Astrocyte of the spinal cord (primary cell): ENCODE measurements around the gene CACNA1C.

ENCODE experiments used
- DNase-seq: peaks from one replicate; pipeline ENCODE4 v3.0.0; 2011; ENCODE audit warnings: low read depth, low spot score
- H3K4me3 ChIP-seq: 2 replicates; pipeline ENCODE4 v1.5.1; 2011; ENCODE audit warnings: low read depth, mild to moderate bottlenecking, low read length, moderate library complexity
- in situ Hi-C: cut with HindIII; loops from 2 replicates; pipeline ENCODE4 v1.10.0; 2017; ENCODE audit warnings: low sequenced_read_pairs
- TF ChIP-seq, protein P1 (sequence below): IDR thresholded peaks from 2 replicates; pipeline ENCODE4 v1.5.1; 2012; ENCODE audit warnings: low read depth, mild to moderate bottlenecking, low read length, inconsistent platforms

CACNA1C gene

DNA sequence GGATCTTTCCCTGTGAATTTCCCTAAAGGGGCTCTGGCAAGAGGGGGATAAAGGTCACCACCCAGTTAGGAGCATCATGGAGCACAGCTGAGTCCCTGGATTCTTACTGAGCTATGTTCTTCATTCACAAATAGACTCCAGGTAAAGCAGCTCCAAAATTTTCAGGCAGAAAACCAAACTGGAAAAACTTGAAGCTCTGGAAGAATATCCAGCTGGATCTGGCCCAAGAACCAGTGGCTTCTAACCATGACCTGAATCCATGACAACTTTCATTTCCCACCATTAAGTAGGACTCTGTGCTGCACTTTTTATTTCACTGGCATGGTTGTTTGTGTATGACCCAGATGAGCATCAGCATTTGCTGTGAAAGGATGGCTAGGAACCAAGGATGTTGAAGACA lies 561.6 kb downstream of the CACNA1C start:
- H3K4me3 ChIP-seq: no peak overlapping the region
- TF ChIP-seq, protein P1, sequence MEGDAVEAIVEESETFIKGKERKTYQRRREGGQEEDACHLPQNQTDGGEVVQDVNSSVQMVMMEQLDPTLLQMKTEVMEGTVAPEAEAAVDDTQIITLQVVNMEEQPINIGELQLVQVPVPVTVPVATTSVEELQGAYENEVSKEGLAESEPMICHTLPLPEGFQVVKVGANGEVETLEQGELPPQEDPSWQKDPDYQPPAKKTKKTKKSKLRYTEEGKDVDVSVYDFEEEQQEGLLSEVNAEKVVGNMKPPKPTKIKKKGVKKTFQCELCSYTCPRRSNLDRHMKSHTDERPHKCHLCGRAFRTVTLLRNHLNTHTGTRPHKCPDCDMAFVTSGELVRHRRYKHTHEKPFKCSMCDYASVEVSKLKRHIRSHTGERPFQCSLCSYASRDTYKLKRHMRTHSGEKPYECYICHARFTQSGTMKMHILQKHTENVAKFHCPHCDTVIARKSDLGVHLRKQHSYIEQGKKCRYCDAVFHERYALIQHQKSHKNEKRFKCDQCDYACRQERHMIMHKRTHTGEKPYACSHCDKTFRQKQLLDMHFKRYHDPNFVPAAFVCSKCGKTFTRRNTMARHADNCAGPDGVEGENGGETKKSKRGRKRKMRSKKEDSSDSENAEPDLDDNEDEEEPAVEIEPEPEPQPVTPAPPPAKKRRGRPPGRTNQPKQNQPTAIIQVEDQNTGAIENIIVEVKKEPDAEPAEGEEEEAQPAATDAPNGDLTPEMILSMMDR: no peak
- peak; percentile 9 for DNase-seq
- in situ Hi-C loops: no loop called here

DNA sequence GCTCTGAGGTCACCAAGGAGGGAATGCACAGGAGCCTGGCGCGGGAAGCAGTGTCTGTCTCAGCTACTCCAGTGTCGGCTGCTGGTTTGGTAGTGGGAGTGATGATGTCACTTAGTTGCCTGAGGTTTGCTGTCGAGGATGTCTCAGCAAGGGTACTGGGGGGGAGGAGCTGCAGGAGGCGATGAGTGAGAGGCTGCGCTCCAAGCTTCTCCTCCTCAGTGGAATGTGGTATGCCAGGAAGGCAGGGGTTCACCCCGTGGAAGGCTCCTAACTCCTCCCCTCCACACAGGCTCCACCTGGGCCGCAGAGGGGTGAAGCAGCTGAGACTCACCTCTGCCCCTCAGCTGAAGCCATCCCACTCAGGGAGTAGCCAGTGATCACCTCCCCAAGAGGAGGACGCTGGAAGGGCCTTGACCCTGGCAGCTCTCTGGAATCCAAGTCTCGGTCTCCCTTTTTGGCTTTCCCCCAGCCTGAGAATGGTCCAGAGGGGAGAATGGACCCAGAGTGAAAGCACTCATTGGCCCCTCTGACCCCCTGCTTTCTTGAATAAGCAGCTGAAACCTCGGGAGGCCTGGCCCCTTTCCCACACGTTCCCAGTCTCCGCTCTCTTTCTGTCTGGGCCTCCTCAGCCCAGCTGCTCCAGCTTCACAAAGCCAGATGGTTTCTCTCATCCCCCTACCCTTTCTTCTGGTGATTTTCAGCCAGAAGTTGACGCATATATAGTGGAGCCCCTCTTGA lies 563.0 kb downstream of the CACNA1C start:
- in situ Hi-C loops: no loop called here
- DNase-seq: peak; percentile 81
- no peak overlapping the region for H3K4me3 ChIP-seq
- TF ChIP-seq, protein P1: no peak

DNA sequence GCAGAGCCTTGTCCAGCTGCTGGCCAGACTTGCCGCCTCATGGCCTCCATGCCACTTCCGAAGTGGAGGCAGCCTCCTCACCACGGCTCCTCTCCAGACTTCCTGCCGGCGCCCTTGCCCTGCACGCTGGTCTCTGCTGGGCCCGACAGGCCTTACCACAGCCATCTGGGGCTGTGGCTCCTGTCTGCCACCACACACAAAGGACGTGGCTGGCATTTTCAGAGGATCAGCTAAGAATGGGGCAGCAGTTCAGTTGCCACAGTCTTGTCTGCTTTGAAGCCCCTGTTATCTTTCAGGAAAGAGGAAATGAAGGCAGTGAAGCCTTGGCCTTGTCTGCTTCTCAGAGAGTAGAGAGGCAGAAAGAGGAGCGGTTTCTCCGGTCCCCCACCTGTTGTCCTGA lies 564.0 kb downstream of the CACNA1C start:
- in situ Hi-C loops: no loop called here
- no peak overlapping the region for H3K4me3 ChIP-seq

DNA sequence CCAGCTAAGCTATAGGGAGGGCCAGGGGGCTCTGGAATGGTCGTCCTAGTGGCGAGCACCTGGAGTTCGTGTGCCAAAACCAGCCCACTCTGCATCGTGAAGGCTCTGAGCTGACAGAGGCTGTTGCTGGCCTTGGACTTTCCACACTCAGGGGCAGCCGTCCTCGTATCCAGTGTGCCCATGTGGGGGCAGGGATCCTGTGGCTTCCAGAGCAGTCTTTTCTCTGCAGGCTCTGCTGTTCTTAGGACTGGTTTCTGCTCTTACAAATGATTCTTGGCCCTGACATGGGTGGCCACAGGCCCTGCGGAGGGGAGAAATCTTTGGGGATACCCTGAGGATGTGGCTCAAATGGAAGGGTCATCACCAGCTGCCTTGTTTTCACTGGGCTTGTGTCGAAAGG lies 564.6 kb downstream of the CACNA1C start:
- H3K4me3 ChIP-seq: no peak overlapping the region
- TF ChIP-seq, protein P1: no peak
- DNase-seq: no peak
- in situ Hi-C loops: no loop called here

More for the DNA sequence above, 564.0 kb downstream of the CACNA1C start:
- TF ChIP-seq, protein P1: no peak
- DNase-seq: no peak

DNA sequence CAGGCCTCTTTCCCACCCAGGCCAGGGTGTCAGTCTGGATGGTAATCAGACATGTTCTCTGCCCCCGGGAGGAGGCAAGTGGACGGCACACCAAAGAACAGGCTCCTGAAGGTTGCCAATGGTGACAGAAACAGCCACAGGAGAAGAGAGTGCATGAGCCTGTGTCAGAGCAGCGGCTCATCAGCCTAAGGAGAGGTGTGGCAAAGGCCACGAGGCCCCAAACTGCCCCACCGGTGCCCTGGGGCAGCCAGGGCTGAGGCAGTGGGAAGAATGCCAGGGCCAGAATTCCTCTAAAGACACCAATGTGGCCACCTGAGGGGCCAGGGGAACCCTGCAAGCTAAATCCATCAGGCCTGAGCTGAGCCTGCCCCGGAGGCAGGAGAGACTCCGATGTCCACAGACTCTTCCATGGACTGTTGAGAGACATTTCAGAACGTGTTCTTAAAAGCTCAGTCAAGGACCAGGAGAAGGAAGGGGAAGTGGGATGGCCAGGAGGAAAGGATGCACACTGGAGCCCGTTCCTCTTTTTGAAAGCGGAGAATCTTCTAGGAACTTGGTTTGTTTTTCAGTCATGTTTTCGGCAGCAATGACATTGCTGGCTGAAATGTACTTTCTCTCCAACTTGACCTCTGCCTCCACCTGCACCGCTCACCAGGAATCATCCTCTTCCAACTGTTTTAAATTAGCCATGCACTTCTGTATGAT lies 565.7 kb downstream of the CACNA1C start:
- H3K4me3 ChIP-seq: no peak overlapping the region
- DNase-seq: no peak
- TF ChIP-seq, protein P1: no peak
- in situ Hi-C loops: no loop called here

DNA sequence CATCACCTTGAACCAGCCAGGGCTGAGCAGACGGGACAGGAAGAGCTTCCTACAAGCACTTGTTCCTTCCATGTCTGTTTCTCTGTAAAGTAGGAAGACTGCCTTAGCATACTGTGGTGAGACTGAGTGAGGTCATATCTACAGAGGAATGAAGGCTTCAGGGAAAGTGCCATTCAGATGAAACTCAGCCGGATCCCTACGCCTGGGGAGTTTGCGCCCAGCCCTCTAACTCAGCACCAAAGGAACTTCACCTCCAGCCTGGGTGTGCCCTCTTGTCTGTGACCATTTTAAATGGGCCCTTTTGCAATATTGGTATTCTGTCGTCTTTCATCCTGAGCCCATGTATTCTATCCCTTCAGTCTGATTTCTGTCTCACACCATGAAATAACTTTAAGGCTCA lies 566.3 kb downstream of the CACNA1C start:
- in situ Hi-C loops: no loop called here
- no peak overlapping the region for H3K4me3 ChIP-seq
- TF ChIP-seq, protein P1: no peak
- DNase-seq: no peak
